ENCODE results near the gene PIK3R4.

The PIK3R4 gene

DNA sequence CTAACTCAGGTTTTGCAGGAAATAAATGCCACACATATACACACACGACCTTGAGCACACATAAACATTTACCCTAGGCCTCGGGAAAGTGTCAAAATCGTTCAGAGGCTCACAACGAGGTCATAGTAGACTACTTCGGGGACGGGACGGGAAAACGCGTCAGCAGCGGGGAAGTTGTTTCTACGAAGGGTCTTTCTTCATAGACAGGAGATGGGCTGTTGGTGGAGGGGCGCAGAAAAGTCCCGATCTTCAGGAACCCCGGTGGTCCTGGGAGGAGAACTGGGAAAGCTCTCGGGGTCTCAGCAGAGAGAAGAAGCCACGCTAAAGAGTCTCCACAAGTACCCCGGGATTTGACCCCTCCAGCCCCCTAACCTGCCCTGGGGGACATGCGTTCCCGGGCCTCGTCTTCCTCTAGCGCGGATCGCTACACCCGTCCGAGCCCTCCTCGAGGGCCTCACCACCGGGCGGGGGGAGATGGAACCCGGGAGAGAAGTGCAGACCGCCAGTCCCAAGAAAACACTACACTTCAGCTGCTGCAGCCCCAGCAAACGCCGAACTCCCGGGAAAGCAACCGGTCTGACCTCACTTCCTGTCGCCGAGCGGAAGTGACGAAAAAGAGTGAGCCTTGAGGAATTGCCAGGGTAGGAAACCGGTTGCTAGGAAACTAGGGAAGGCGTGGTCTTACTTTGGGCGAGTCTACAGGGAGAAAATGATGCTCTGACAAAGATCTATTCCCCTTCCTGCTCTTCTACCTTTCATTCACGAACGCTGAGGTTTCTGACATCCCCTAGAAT is at the start of gene PIK3R4:
TSS of gene PIK3R4 (minus strand) at position 584 of the 794 bp plus-strand sequence. CDS start 1,611 bp downstream, outside the sequence.
- H3K4me3 ChIP-seq (ENCODE audit: low read depth, low read length): peak within 1 kb of the TSS; percentile 74
- DNase-seq (ENCODE audit: low read depth): peak; percentile 94
- TF ChIP-seq, protein P1, sequence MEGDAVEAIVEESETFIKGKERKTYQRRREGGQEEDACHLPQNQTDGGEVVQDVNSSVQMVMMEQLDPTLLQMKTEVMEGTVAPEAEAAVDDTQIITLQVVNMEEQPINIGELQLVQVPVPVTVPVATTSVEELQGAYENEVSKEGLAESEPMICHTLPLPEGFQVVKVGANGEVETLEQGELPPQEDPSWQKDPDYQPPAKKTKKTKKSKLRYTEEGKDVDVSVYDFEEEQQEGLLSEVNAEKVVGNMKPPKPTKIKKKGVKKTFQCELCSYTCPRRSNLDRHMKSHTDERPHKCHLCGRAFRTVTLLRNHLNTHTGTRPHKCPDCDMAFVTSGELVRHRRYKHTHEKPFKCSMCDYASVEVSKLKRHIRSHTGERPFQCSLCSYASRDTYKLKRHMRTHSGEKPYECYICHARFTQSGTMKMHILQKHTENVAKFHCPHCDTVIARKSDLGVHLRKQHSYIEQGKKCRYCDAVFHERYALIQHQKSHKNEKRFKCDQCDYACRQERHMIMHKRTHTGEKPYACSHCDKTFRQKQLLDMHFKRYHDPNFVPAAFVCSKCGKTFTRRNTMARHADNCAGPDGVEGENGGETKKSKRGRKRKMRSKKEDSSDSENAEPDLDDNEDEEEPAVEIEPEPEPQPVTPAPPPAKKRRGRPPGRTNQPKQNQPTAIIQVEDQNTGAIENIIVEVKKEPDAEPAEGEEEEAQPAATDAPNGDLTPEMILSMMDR (IDR thresholded peaks at IDR 0.05; ENCODE audit: control insufficient read depth, extremely low read depth, insufficient read depth): no peak

DNA sequence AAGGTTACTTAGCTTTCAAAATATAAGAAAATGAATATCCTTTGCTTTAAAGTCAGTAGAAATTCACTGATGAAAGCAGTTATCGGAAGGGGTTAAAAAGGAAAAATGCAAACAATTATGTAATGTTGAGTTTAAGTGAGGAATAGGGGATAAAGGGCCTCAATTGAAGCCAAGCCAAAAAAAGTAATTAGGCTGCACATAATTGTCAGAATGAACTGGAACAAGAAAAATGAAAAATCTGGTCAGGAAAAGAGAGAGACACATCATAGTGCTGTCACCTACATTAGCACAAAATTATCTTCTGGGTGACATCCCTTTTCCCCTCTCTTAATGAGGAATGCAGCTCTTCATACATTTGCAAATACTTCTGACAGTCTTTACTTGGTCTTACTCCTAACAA is 48.8 kb upstream of the PIK3R4 start:
- DNase-seq (ENCODE audit: low read depth): no peak

DNA sequence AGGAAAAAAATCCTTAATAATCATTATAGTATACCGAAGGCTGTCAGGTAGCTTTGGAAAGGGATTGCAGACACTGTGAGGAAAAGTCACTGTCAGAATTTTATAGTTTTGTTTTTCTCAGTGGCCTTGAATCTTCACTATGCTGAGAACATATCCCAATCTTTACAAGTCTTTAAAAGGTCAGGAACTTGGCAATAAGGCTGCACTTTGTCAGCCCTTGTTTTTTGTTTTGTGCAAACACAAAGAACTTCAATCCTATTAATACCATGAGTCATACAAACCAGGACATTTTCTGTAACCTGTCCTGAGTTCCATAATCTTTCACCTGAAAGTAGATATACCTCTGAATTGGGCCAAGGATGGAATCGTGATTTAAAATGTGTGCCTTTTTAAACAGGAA is 45.6 kb upstream of the PIK3R4 start:
- no peak overlapping the region for H3K4me3 ChIP-seq (ENCODE audit: low read depth, low read length)
- DNase-seq (ENCODE audit: low read depth): peak; percentile 86
- TF ChIP-seq, protein P1 (IDR thresholded peaks at IDR 0.05; ENCODE audit: control insufficient read depth, extremely low read depth, insufficient read depth): no peak

More for the DNA sequence above, 48.8 kb upstream of the PIK3R4 start:
- H3K4me3 ChIP-seq (ENCODE audit: low read depth, low read length): no peak overlapping the region
- TF ChIP-seq, protein P1 (IDR thresholded peaks at IDR 0.05; ENCODE audit: control insufficient read depth, extremely low read depth, insufficient read depth): no peak

DNA sequence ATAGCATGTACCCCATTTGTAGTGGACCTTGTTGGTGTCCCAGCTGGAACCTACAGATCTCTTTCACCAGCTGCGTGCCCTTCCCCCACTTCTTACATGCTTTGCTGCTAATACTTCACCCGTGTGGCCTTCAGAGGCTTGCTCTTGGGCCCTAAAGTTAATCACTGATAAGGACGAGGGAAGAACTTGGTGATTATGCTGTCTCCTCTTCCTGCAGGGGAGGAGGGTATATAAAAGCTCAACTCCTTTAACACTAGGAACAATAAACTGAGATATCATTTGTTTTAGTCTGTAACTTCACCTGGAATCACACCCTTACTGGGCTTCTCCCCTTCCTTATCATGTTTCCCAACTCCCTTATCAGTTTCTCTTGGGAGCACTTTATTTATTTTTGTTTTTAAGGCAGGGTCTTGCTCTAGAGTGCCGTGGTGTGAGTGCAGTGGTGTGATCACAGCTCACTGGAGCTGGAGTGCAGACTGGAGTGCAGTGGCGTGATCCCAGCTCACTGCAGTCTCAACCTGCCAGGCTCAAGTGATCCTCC is 43.2 kb upstream of the PIK3R4 start:
- TF ChIP-seq, protein P1 (IDR thresholded peaks at IDR 0.05; ENCODE audit: control insufficient read depth, extremely low read depth, insufficient read depth): no peak
- no peak for DNase-seq (ENCODE audit: low read depth)
- no peak overlapping the region for H3K4me3 ChIP-seq (ENCODE audit: low read depth, low read length)

DNA sequence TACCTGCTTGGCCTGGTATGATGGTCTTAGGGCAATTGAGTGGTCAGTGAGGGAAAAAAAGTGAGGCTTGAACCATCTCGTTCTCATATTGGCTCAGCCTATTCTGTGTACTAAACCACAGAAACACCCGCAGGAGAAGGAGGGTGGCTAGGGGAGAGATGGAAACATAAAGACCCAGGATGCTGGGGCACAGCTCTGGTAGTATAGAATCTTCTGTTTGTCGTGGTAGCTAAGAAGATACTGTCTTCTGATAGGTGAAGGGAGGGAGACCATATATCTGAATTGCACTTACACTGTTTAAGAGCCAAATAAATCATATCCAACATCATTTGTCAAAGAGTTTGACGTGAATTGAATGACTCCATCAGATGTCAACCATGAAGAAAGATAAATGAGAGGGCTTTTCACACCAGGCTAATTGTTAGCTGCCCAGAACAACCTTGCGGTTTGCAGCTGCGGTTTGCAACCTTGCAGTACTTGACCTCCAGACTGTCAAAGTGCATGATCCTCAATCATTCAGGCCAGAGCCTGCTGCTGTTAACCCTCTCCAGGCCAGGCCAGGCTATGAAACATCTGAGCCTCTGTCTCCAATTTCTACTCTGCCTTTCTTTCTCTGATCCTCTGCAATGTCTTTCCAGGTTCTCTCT is 40.9 kb upstream of the PIK3R4 start:
- TF ChIP-seq, protein P1 (IDR thresholded peaks at IDR 0.05; ENCODE audit: control insufficient read depth, extremely low read depth, insufficient read depth): no peak
- no peak overlapping the region for H3K4me3 ChIP-seq (ENCODE audit: low read depth, low read length)
- DNase-seq (ENCODE audit: low read depth): no peak

DNA sequence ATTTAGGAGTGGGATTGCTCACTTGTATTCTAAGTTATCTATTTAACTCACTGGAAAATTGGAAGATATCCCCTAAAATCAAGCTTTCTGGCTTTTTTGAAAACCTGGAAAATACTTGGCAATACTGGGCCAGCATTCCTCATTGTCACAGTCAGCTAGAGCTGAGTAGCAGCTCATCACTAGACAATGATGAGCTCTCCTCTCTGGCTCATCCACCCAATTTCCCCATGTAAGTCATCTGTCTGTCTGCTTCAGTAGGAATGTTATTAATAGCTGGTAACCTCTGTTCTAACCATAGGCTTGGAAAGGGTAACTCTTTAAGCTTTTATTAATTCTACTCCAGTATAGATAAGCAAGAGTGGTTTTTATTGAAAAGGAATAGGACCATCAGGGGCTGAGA is 39.7 kb upstream of the PIK3R4 start:
- TF ChIP-seq, protein P1 (IDR thresholded peaks at IDR 0.05; ENCODE audit: control insufficient read depth, extremely low read depth, insufficient read depth): no peak
- DNase-seq (ENCODE audit: low read depth): no peak
- H3K4me3 ChIP-seq (ENCODE audit: low read depth, low read length): no peak overlapping the region
